Adrenal gland (tissue), 12 donors: ENCODE measurements around the gene MARK2. TPM values are rescaled to one million over a fixed set of nuclear protein-coding genes. Genes with fewer than 3 reads are reported as not detected.

Experiments
- DNase-seq, 7 donors: peaks; one replicate each; pipeline ENCODE4 v3.0.0-alpha.2; 2019 to 2020
- H3K27ac ChIP-seq, 5 donors: fragments of 200-600 bp; sonication (generic) in 4 of 5; 1 replicate in 3 of 5; 2 replicates in 2 of 5; pipeline versions ENCODE4 v1.5.1 to v1.8.0; 2016 to 2020; ENCODE audit warnings: mild to moderate bottlenecking in 1 of 5
- H3K27me3 ChIP-seq: fragments of 200-600 bp; 2 replicates; pipeline ENCODE4 v1.8.0; 2021
- H3K36me3 ChIP-seq, 2 donors: fragments of 200-600 bp; replicated peaks in 1 of 2; 1 replicate in 1 of 2; 2 replicates in 1 of 2; pipeline versions ENCODE4 v1.5.1 to v1.8.0; 2018 to 2022
- H3K4me1 ChIP-seq, 2 donors: fragments of 200-600 bp; replicated peaks in 1 of 2; 1 replicate in 1 of 2; 2 replicates in 1 of 2; pipeline versions ENCODE4 v1.5.1 to v1.8.0; 2018 to 2021
- H3K4me3 ChIP-seq, 4 donors: fragments of 200-600 bp; sonication (generic) in 3 of 4; one replicate each; pipeline ENCODE4 v1.5.1; 2016 to 2018
- H3K9me3 ChIP-seq, 3 donors: fragments of 200-600 bp; sonication (generic) in 1 of 3; replicated peaks in 1 of 3; 1 replicate in 2 of 3; 2 replicates in 1 of 3; pipeline versions ENCODE4 v1.5.1 to v1.8.0; 2016 to 2021
- POLR2A ChIP-seq, 2 donors: fragments of 450-650 bp; IDR thresholded peaks; one replicate each; pipeline ENCODE4 v1.6.1; 2017; ENCODE audit warnings: antibody characterized with exemption in 2 of 2, mild to moderate bottlenecking in 2 of 2, moderate library complexity in 1 of 2
- WGBS, 4 donors: extraction: QIAGEN DNeasy Blood & Tissue Kit in 2 of 4; methylation state at CpG; one replicate each; pipeline versions ENCODE4 v1.1.5 to v1.1.7; 2013 to 2017; 5-methylcytosine and 5-hydroxymethylcytosine counted together
- intact Hi-C, 2 donors: fragments of 100-400 bp; cut with DNase I; formaldehyde crosslinking; loops; one replicate each; pipeline versions ENCODE4 v1.14.1 to v1.15.0; 2022 to 2023
- polyA plus RNA-seq, 3 donors: library from polyadenylated mRNA; stranded (reverse); fragments of 200-250 nt in 2 of 3; fragments of 350-450 nt in 1 of 3; fragmentation: Illumina TruSeq in 1 of 3; extraction: RNeasy Lipid Tissue Mini Kit (QIAGEN cat#74804) in 1 of 3; gene quantifications; one replicate each; pipeline ENCODE4 v1.2.3, GENCODE V29; 2013 to 2014
- total RNA-seq, 9 donors: library from RNA; depleted of rRNA in 4 of 9; stranded (reverse); fragments of >200 nt in 4 of 9; fragments of 120-200 nt in 1 of 9; fragmentation: NEBNext Ultra II Directional in 1 of 9; extraction: Animal tissue kit (Norgen Biotek cat#: 25700) in 1 of 9; gene quantifications; one replicate each; pipeline versions ENCODE4 v1.1.0 to v1.2.4, GENCODE V29; 2013 to 2023
- TF ChIP-seq, protein P1 (sequence below), 6 experiments: fragments of 450-650 bp in 4 of 6; fragments of 200-600 bp in 2 of 6; sonication (generic) in 1 of 6; IDR thresholded peaks; 1 replicate in 5 of 6; 2 replicates in 1 of 6; pipeline versions ENCODE4 v1.5.1 to v1.8.0; 2016 to 2021; ENCODE audit warnings: antibody characterized with exemption in 6 of 6, mild to moderate bottlenecking in 2 of 6, moderate library complexity in 1 of 6
- donor health status: healthy with polysubstance abuse.
- donor health status: Bipolar disorder and iron deficiency.
- donor health status: DM: yes; HTN: yes; CAD: no.
- donor health status: DM: no; HTN: no; CAD: no.
- donor health status: DM: no; HTN: no; CAD: no.
- donor health status: DM: yes; HTN: yes; CAD: no.

The MARK2 gene
- total and polyA plus RNA-seq, 12 donors, result 7.3 to 39.7 (median 31.6) TPM

DNA sequence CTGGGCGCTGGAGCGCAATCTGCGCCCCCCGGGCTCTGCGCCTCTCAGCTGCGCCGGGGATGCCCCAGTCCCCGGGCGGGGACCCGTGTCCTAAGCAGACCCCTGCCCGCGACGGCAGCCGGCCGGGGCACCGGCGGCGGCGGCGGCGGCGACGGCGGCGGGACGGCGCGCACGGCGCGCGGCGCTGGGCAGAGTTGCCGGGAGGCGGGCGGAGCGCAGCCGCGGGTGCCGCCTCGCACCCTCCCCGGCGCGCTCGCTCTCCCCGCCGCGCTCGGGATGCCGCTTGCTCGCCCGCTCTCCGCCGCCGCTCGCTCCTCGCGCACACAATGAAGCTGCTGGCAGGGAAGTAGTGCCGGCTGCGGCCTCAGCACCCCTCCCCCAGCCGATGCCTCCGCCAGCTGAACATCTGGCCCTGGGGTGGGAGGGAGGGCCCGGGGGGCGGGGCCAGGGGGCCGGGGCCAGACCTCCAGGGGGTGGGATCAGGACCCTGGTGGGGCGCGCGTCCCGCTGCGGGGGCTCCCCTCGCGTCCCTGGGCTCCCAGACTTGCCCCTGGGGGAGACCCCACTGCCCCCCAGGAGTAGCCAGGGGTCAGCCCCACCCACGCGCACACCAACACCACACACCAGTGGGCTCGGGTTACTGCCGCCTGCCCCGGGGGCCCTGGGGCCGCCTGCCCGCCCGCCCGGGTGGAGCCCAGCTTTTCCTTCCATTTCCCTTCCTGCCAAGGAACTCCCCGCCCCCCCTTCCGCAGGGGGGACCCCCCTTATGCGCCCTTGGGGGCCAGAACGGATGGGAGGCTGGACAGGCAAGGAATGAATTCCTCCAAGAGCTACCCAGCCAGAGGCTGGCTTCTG is 78.2 kb downstream of the MARK2 start, which contains the start of gene RCOR2:
Gene RCOR2 (minus strand): TSS at position 328 of the 855 bp plus-strand sequence. CDS start 708 bp downstream, outside the sequence.
- H3K27ac ChIP-seq, result peak within 1 kb of the TSS in 4 of 5 donors; percentile 34 to 81 (median 60)
- H3K36me3 ChIP-seq, result no peaks in the 10 kb centered on the region
- peak; percentile 74 to 85 (median 76) for DNase-seq
- peak within 1 kb of the TSS in 2 of 4 donors; percentile 13 to 60 for H3K4me3 ChIP-seq
- no peaks in the 10 kb centered on the region for H3K9me3 ChIP-seq
- H3K27me3 ChIP-seq, result no peaks in the 10 kb centered on the region
- no peak for TF ChIP-seq POLR2A (IDR thresholded peaks at IDR 0.05)
- TF ChIP-seq, protein P1, sequence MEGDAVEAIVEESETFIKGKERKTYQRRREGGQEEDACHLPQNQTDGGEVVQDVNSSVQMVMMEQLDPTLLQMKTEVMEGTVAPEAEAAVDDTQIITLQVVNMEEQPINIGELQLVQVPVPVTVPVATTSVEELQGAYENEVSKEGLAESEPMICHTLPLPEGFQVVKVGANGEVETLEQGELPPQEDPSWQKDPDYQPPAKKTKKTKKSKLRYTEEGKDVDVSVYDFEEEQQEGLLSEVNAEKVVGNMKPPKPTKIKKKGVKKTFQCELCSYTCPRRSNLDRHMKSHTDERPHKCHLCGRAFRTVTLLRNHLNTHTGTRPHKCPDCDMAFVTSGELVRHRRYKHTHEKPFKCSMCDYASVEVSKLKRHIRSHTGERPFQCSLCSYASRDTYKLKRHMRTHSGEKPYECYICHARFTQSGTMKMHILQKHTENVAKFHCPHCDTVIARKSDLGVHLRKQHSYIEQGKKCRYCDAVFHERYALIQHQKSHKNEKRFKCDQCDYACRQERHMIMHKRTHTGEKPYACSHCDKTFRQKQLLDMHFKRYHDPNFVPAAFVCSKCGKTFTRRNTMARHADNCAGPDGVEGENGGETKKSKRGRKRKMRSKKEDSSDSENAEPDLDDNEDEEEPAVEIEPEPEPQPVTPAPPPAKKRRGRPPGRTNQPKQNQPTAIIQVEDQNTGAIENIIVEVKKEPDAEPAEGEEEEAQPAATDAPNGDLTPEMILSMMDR (IDR thresholded peaks at IDR 0.05), result no peak
- H3K4me1 ChIP-seq, result peaks cover 20 to 45% of the 10 kb centered on the region in 2 donors
- 0 to 1% (median 0%) methylated on average over 6 to 84 of the region's 85 CpGs; no CpG with 5 or more reads in 1 of the 4 donors for WGBS, 4 donors
- intact Hi-C loops, result no loop called here

DNA sequence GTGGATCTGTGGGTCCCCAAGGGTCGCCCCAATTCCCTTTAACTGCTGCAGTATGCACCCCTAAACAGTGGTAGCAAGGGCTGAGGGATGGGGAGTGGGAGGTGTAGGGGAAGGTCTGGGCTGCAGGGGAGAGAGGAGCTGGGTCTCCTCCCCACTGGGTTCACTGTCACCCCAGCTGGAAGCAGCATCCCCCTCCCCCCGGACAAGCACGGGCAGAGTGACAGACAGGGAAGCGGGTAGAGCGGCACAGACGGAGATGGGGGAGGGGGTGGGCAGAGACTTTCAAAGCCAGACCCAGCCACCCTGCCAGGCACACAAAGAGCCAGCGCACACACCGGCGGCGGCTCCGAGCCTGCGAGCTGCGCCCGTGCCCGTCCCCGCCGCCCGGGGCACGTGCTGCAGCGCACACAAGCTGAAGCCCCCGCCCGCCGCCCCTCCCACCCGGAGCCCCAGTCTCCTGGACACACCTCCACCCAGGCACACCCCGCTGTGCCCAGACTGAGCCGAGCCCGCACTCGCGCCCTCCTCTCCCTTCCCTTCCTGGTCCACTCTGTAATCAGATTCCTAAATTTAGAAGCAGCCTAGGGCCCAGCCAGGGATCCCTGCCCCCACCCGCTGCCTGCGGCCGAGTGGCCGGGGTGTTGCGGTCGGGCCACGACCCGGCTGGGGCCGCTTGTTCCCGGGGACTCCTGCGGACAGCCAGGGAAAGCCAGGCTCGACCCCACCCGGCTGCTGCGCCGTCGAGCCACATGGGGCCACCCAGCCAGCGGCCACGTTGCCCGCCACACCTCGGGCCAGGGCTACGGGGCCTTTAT is 79.0 kb downstream of the MARK2 start:
- intact Hi-C loops, result no loop called here
- peaks cover 20 to 45% of the 10 kb centered on the region in 2 donors for H3K4me1 ChIP-seq
- WGBS, 4 donors, result 0 to 12% (median 4%) methylated on average over 4 to 50 of the region's 50 CpGs
- peak overlapping the region in 4 of 5 donors; percentile 34 to 81 (median 60) for H3K27ac ChIP-seq
- peak; percentile 63 to 80 (median 67) for DNase-seq
- no peaks in the 10 kb centered on the region for H3K9me3 ChIP-seq
- peak in 1 of 2 donors; percentile 55 for TF ChIP-seq POLR2A (IDR thresholded peaks at IDR 0.05)
- TF ChIP-seq, protein P1 (IDR thresholded peaks at IDR 0.05), result peak in 1 of 6 experiments; percentile 9
- H3K27me3 ChIP-seq, result no peaks in the 10 kb centered on the region
- no peaks in the 10 kb centered on the region for H3K36me3 ChIP-seq
- peak overlapping the region in 2 of 4 donors; percentile 13 to 60 for H3K4me3 ChIP-seq

DNA sequence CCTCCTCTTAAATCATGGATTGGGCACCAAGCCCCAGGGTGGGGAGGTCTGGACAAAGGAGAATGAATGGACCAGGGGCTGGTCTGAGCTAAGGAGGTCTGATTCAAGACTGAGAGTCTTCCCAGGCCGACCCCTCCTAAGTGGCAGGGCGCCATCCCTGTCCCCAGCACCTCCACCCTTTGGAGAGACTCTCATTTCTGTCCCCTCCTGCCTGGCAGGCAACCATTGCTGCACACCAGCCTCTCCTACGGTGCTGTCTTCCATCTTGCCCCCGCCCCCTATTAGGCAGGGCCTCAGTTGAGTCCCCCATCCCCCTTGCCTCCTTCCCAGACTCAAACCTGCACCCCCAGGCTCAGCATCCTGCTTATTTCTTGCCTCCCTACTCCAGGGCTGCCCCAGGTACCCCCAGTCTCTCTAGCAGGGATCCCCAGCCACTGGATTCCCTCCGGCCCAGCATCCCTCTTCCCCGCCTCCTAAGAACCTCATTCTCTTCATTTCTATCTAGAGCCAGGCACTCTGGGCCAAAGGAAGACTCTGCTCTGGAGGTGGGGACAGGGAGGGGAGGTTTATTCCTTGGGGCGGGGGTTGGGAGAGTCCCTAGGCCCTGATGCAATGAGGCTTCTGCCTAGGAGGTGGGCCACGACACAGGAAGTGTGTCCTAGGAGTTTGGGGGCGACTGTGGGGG is 79.7 kb downstream of the MARK2 start:
- Histone ChIP-seq H3K36me3 (no peaks in the 10 kb centered on the region), H3K9me3 (no peaks in the 10 kb centered on the region), H3K27ac (peak overlapping the region in 4 of 5 donors; percentile 34 to 81 (median 60)), H3K4me3 (peak overlapping the region in 1 of 4 donors; percentile 60), H3K27me3 (no peaks in the 10 kb centered on the region), H3K4me1 (peaks cover 20 to 45% of the 10 kb centered on the region in 2 donors)
- no peak for DNase-seq
- WGBS, 4 donors, result 57 to 69% (median 63%) methylated on average over 7 to 9 of the region's 9 CpGs
- TF ChIP-seq, protein P1 (IDR thresholded peaks at IDR 0.05), result no peak
- TF ChIP-seq POLR2A (IDR thresholded peaks at IDR 0.05), result no peak
- intact Hi-C loops, result no loop called here
